ENCODE measurements around the gene MRTFB.

GRCh38 chr16:14062261-14062660 is 8.9 kb upstream of the MRTFB start:
- TF ChIP-seq ZSCAN31 (CRISPR knock-in tag; IDR thresholded peaks at IDR 0.05; ENCODE audit: low read depth) = no peak
- no peak for TF ChIP-seq POLR2A (IDR thresholded peaks at IDR 0.05; ENCODE audit: insufficient read depth in 1 of 2, low read depth in 2 of 2, low read length in 2 of 2)
- no peak for TF ChIP-seq RAD21 (CRISPR knock-in tag; IDR thresholded peaks at IDR 0.05)
- no peak for TF ChIP-seq ZNF891 (CRISPR knock-in tag; IDR thresholded peaks at IDR 0.05)
- TF ChIP-seq FOXM1 (CRISPR knock-in tag; IDR thresholded peaks at IDR 0.05) = no peak
- TF ChIP-seq TEAD2 (CRISPR knock-in tag; IDR thresholded peaks at IDR 0.05) = no peak
- TF ChIP-seq EZH2 (conservative IDR thresholded peaks at IDR 0.05; ENCODE audit: low read depth, low read length) = no peak
- TF ChIP-seq NCOA5 (CRISPR knock-in tag; IDR thresholded peaks at IDR 0.05) = no peak
- TF ChIP-seq CTCF (CRISPR knock-in tag; IDR thresholded peaks at IDR 0.05) = no peak
- no peak for TF ChIP-seq ELK4 (CRISPR knock-in tag; IDR thresholded peaks at IDR 0.05; ENCODE audit: borderline replicate concordance)
- TF ChIP-seq PLRG1 (conservative IDR thresholded peaks at IDR 0.05) = no peak
- no peak for TF ChIP-seq MBNL3 (CRISPR knock-in tag; conservative IDR thresholded peaks at IDR 0.05)
- TF ChIP-seq ZNF589 (CRISPR knock-in tag; conservative IDR thresholded peaks at IDR 0.05) = no peak
- TF ChIP-seq SALL2 (CRISPR knock-in tag; IDR thresholded peaks at IDR 0.05) = no peak

Data from HepG2 (cell line).